Chondrocyte (in vitro differentiated cells): Measurements from ENCODE around the gene CEP164. TPM values are rescaled to one million over a fixed set of nuclear protein-coding genes. Genes with fewer than 3 reads are reported as not detected.

Source experiments
- DNase-seq: peaks from one replicate; pipeline ENCODE4 v3.0.0; 2021; ENCODE audit warnings: mixed read lengths, low spot score
- H3K27ac Mint-ChIP-seq: one replicate; pipeline ENCODE4 v1.8.0; 2021; ENCODE audit warnings: mild to moderate bottlenecking, moderate library complexity, mixed read lengths; ENCODE audit not compliant: unreplicated experiment
- H3K27me3 Mint-ChIP-seq: 2 replicates; pipeline ENCODE4 v1.8.0; 2021; ENCODE audit warnings: low read depth, mixed read lengths
- H3K36me3 Mint-ChIP-seq: 2 replicates; pipeline ENCODE4 v1.8.0; 2021; ENCODE audit warnings: low read depth, mixed read lengths
- H3K4me1 Mint-ChIP-seq: 2 replicates; pipeline ENCODE4 v1.8.0; 2021; ENCODE audit warnings: low read depth, mild to moderate bottlenecking, mixed read lengths
- H3K4me3 Mint-ChIP-seq: one replicate; pipeline ENCODE4 v1.8.0; 2021; ENCODE audit warnings: mild to moderate bottlenecking, moderate library complexity, mixed read lengths; ENCODE audit not compliant: unreplicated experiment
- H3K9me3 Mint-ChIP-seq: 2 replicates; pipeline ENCODE4 v1.8.0; 2021; ENCODE audit warnings: low read depth, mixed read lengths
- total RNA-seq: library from RNA; stranded (reverse); gene quantifications from 3 replicates; pipeline ENCODE4 v1.2.1, GENCODE V29; 2021
- TF ChIP-seq, protein P1 (sequence below): fragments of 200-600 bp; sonication (generic); IDR thresholded peaks from 2 replicates; pipeline ENCODE4 v1.5.0; 2021; ENCODE audit warnings: antibody characterized with exemption, mild to moderate bottlenecking, moderate library complexity

CEP164 gene
- total RNA-seq, 1 donor from 2014 or later = 29.2 TPM

DNA sequence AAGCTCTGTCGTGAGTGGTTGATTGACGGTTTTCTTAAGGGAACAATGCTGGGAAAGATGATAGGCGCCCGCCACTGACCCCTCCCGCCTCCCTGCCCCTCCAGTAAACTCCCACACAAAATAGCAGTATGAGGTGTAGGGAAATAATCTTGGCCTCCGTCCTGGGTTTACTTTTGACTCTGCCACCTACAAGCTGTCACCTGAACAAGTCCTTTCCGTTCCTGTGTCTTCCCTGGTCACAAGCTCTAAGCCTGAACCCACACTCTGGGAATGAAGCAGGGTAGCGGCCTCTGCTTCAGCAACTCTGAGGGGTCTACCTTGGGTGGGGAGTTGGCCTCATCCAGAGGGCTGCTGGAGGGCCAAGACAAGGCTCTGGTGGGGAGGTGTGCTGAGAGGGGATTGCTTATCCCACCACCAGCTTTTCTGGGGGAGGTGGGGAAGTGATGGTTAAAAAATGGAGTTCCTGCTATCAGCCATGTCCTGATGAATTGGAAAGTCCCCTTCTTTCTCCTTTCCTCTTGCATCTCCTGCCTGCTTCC lies 87.8 kb downstream of the CEP164 start:
- H3K27me3 Mint-ChIP-seq = no peaks in the 10 kb centered on the region
- TF ChIP-seq, protein P1, sequence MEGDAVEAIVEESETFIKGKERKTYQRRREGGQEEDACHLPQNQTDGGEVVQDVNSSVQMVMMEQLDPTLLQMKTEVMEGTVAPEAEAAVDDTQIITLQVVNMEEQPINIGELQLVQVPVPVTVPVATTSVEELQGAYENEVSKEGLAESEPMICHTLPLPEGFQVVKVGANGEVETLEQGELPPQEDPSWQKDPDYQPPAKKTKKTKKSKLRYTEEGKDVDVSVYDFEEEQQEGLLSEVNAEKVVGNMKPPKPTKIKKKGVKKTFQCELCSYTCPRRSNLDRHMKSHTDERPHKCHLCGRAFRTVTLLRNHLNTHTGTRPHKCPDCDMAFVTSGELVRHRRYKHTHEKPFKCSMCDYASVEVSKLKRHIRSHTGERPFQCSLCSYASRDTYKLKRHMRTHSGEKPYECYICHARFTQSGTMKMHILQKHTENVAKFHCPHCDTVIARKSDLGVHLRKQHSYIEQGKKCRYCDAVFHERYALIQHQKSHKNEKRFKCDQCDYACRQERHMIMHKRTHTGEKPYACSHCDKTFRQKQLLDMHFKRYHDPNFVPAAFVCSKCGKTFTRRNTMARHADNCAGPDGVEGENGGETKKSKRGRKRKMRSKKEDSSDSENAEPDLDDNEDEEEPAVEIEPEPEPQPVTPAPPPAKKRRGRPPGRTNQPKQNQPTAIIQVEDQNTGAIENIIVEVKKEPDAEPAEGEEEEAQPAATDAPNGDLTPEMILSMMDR = no peak
- H3K36me3 Mint-ChIP-seq = peaks cover 2% of the 10 kb centered on the region
- no peak overlapping the region for H3K27ac Mint-ChIP-seq
- no peaks in the 10 kb centered on the region for H3K9me3 Mint-ChIP-seq
- peak; percentile 47 for DNase-seq
- no peak overlapping the region for H3K4me3 Mint-ChIP-seq
- no peaks in the 10 kb centered on the region for H3K4me1 Mint-ChIP-seq

DNA sequence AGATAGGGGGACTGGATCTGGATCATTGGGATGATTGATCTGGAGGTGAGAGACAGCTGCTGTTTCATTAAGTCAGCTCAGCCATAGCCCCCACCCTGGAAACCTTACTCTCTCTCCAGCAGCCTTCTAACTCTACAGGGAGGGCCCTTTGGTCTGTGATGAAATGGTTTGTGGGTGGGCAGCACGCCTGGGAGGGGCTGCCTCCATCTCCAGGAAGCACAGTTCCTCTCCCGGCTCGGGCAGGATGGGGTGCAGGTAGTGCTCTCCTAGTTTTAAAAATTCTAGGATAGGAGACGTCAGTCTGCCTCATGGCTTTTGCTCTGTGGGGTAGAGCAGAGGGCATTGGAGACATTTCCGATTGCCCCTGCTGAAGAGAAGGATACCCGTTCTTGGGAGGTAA lies 89.7 kb downstream of the CEP164 start:
- H3K27ac Mint-ChIP-seq = no peak overlapping the region
- DNase-seq = peak; percentile 56
- no peaks in the 10 kb centered on the region for H3K9me3 Mint-ChIP-seq
- no peak overlapping the region for H3K4me3 Mint-ChIP-seq
- peaks cover 3% of the 10 kb centered on the region for H3K27me3 Mint-ChIP-seq
- H3K36me3 Mint-ChIP-seq = peaks cover 2% of the 10 kb centered on the region
- no peaks in the 10 kb centered on the region for H3K4me1 Mint-ChIP-seq
- TF ChIP-seq, protein P1 = no peak

DNA sequence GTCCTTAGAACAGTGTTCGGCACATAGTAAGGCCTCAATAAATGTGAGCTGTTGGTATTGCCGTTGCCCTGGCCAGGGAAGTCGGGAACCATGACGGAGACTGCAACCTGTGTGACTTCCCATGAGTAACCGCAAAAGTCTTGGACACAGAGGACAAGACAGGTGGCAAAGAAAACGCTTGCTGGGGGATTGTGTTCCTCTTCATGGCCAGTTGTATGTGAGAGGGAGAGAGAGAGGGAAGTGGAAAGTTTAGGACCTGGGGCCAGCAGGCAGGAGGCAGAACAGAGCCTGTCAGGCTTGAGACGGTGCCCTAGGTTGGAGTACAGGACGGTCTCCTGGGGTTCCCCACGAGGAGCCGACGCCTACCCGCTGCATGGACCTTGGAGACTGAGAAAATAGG lies 90.2 kb downstream of the CEP164 start:
- no peak for DNase-seq
- H3K9me3 Mint-ChIP-seq = no peaks in the 10 kb centered on the region
- TF ChIP-seq, protein P1 = no peak
- no peak overlapping the region for H3K27ac Mint-ChIP-seq
- H3K4me3 Mint-ChIP-seq = no peak overlapping the region
- peaks cover 3% of the 10 kb centered on the region for H3K27me3 Mint-ChIP-seq
- H3K4me1 Mint-ChIP-seq = no peaks in the 10 kb centered on the region
- H3K36me3 Mint-ChIP-seq = peaks cover 2% of the 10 kb centered on the region

DNA sequence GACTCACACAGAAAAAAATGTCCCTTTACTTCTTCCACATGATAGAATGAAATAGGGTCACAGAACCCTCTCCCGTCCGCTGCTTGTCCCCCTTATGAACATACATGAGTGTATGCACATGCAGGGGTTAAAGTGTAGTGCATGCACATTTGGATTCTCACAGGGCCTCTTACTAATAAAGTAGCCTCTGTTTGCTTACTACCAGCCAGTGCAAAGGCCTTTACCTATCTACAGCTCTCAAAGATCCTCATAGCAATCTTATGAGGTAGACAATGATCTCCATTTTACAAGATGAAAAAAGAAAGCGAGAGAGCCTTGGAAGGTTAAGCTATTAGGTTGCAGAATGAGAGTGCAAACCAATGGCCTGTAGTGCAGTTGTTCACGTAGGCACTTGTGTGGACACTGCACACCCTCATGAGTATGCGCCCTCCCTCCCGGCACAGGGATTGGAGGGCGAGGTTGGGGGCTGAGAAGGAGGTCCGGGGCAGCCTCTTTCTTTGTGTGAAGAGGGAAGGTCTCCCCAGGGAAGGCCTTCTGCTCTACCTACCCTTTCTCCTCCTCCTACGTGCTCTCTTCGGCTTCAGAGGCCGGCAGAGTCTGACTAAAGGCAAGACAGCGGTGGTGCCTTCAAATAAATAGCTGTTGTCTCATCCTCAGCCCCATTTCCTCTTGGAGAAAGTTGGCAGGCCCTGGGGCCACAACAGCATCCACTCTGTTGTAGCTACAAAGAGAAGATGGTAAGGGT lies 91.3 kb downstream of the CEP164 start:
- H3K27me3 Mint-ChIP-seq = peaks cover 7% of the 10 kb centered on the region

DNA sequence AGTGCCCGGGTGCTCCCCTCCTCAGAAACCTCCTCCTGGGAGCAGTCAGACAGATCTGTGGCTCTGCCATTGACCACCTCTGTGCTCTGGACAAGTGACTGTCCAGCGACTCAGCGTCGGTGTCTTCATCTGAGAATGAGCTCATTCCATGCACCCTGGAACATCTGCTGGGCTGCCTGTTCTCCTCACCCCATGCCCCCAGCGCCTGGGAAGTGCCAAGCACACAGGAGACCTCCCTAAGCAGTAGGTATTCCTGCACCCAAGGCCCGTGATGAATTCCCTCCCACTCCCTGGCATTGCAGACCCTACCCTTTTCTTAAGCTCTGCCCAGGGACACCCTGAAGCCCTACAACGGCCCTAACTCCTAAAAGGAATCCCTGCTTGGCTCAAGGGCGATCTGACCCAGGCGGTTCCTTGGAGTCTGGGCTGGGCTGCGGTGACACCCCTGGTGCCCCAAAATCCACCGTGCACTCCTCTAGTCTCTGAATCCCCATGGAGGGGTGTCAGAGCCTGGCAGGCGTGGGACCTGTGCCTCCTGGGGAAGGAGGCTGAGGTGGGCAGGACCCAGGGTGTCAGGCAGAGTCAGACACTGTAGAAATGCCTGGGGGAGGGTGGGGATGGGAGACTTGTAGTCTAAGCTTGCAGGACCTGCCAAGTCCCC lies 92.0 kb downstream of the CEP164 start:
- no peaks in the 10 kb centered on the region for H3K4me1 Mint-ChIP-seq
- peaks cover 7% of the 10 kb centered on the region for H3K27me3 Mint-ChIP-seq
- TF ChIP-seq, protein P1 = no peak
- no peak overlapping the region for H3K27ac Mint-ChIP-seq
- no peak overlapping the region for H3K4me3 Mint-ChIP-seq
- H3K9me3 Mint-ChIP-seq = no peaks in the 10 kb centered on the region
- DNase-seq = peak; percentile 54
- no peaks in the 10 kb centered on the region for H3K36me3 Mint-ChIP-seq

More for the DNA sequence above, 91.3 kb downstream of the CEP164 start:
- Mint-ChIP-seq H3K4me3 (no peak overlapping the region), H3K27ac (no peak overlapping the region), H3K9me3 (no peaks in the 10 kb centered on the region), H3K36me3 (no peaks in the 10 kb centered on the region), H3K4me1 (no peaks in the 10 kb centered on the region)
- DNase-seq = no peak
- TF ChIP-seq, protein P1 = no peak
